ENCODE data around the gene TASP1.
"Not testable (repeated sequence)": the region's sequence is repeated elsewhere in the genome, so short reads cannot be mapped to it uniquely, and the experiment has no call there.

- TF ChIP-seq FOS (IDR thresholded peaks at IDR 0.05; ENCODE audit: borderline replicate concordance, insufficient read depth, low read length); POLR2AphosphoS5 (IDR thresholded peaks at IDR 0.05; ENCODE audit: insufficient read depth, low read depth, low read length); CTCF (IDR thresholded peaks at IDR 0.05; ENCODE audit: extremely low read depth in 1 of 2, insufficient read depth in 1 of 2, low read depth in 1 of 2, low read length in 2 of 2); MAX (IDR thresholded peaks at IDR 0.05; ENCODE audit: insufficient read depth, insufficient read length); POLR2A (IDR thresholded peaks at IDR 0.05; ENCODE audit: low read depth, low read length): not testable (repeated sequence)
Observed at GRCh38 chr20:13658060-13658459, 19.3 kb upstream of the TASP1 start.

Data from endothelial cell of umbilical vein (primary cell).